ENCODE results near the gene ALS2CL. TPM values are rescaled to one million over a fixed set of nuclear protein-coding genes. Genes with fewer than 3 reads are reported as not detected.

Gene ALS2CL
- total RNA-seq, 1 experiment from 2014 or later: 16.4 TPM

- no peak for TF ChIP-seq CTCF (IDR thresholded peaks at IDR 0.05 in 2 of 3, conservative IDR thresholded peaks at IDR 0.05 in 1 of 3; ENCODE audit: borderline replicate concordance in 1 of 3, insufficient read depth in 1 of 3, low read depth in 2 of 3, low read length in 2 of 3)
- TF ChIP-seq EGR1 (IDR thresholded peaks at IDR 0.05; ENCODE audit: low read depth): no peak
- no peak for TF ChIP-seq CEBPB (IDR thresholded peaks at IDR 0.05; ENCODE audit: low read depth)
- no peak for TF ChIP-seq JUND (IDR thresholded peaks at IDR 0.05)
- no peak for TF ChIP-seq TCF7L2 (IDR thresholded peaks at IDR 0.05; ENCODE audit: borderline replicate concordance, extremely low read depth, insufficient read depth, insufficient read length)
- no peak for TF ChIP-seq SRF (IDR thresholded peaks at IDR 0.05; ENCODE audit: low read depth)
- TF ChIP-seq EZH2 (IDR thresholded peaks at IDR 0.05): no peak
Observed at GRCh38 chr3:46651084-46651483, 42.4 kb downstream of the ALS2CL start (continued).

GRCh38 chr3:46649436-46649835 lies 44.0 kb downstream of the ALS2CL start:
- Histone ChIP-seq H3K9me2 (ENCODE audit: insufficient read depth) (no peaks in the 10 kb centered on the region), H3K36me3 (ENCODE audit: control insufficient read depth in 1 of 2, insufficient read depth in 2 of 2, low read length in 2 of 2) (no peaks in the 10 kb centered on the region), H3K27me3 (ENCODE audit: insufficient read depth, low read length) (no peaks in the 10 kb centered on the region), H3K4me3 (replicated peaks in 1 of 2; ENCODE audit: low read depth in 1 of 2, low read length in 2 of 2) (no peak overlapping the region), H3K9me3 (ENCODE audit: control insufficient read depth in 1 of 2, insufficient read depth in 1 of 2, low read depth in 1 of 2, low read length in 2 of 2) (no peaks in the 10 kb centered on the region; a peak in 1 of 4 replicates), H4K20me1 (ENCODE audit: insufficient read depth) (no peaks in the 10 kb centered on the region), H3K79me2 (ENCODE audit: insufficient read depth, low read length) (no peaks in the 10 kb centered on the region), H2AFZ (ENCODE audit: low read depth, low read length, poor library complexity, severe bottlenecking) (no peak overlapping the region), H3K4me2 (ENCODE audit: low read length) (no peak overlapping the region), H3K4me1 (ENCODE audit: control insufficient read depth in 1 of 2, insufficient read depth in 2 of 2, low read length in 2 of 2) (no peaks in the 10 kb centered on the region; a peak in 1 of 4 replicates), H3K9ac (ENCODE audit: low read length) (no peak overlapping the region), H3K27ac (ENCODE audit: low read depth, low read length) (no peak overlapping the region)
- TF ChIP-seq YY1 (IDR thresholded peaks at IDR 0.05; ENCODE audit: extremely low read depth, insufficient replicate concordance, low read depth, low read length): no peak
- POLR2A ChIA-PET: no interaction called here
- DNase-seq (ENCODE audit: low read depth, low spot score) (no peak), ATAC-seq (no peak)
- intact Hi-C loops (cut with micrococcal nuclease): no loop called here
- no TSS peak for BruUV-seq (replicated peaks)
- RAD21 ChIA-PET (ENCODE audit: low non-redundant PET in 1 of 2, low total read pairs in 2 of 2, uncharacterized antibody in 2 of 2, unreplicated experiment in 2 of 2): no interaction called here
- CTCF ChIA-PET: no interaction called here

All from HCT116 (cell line).